Choroid plexus epithelial cell (primary cell): ENCODE measurements around the gene SERPINB5.

Experiments
- DNase-seq: peaks from one replicate; pipeline ENCODE4 v3.0.0-alpha.2; 2010; ENCODE audit warnings: low read depth
- H3K4me3 ChIP-seq: 2 replicates; pipeline ENCODE4 v1.5.1; 2011; ENCODE audit warnings: low read depth, mild to moderate bottlenecking, control low read depth, low read length, moderate library complexity
- TF ChIP-seq, protein P1 (sequence below): conservative IDR thresholded peaks from 2 replicates; pipeline ENCODE4 v1.5.1; 2011; ENCODE audit warnings: low read depth, mild to moderate bottlenecking, control low read depth, inconsistent platforms, low read length, moderate library complexity

The SERPINB5 gene

DNA sequence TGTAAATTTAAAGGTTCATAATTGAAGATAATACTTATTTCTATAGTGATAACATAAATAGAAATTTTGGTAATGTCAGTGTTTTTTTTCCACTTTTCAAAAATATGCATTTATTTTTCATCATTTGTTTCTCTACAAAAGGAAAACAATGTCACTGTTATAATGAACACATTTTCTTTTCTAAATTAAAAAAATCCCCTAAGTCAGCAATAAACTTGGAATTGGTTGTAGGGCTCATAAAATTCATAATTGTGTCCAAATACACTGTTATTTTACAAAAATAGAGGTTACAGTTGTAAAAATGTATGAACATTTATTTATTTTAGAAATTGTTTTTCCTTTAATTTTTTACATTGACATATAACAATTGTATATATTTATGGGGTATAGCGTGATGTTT lies 39.0 kb downstream of the SERPINB5 start:
- DNase-seq: no peak
- TF ChIP-seq, protein P1, sequence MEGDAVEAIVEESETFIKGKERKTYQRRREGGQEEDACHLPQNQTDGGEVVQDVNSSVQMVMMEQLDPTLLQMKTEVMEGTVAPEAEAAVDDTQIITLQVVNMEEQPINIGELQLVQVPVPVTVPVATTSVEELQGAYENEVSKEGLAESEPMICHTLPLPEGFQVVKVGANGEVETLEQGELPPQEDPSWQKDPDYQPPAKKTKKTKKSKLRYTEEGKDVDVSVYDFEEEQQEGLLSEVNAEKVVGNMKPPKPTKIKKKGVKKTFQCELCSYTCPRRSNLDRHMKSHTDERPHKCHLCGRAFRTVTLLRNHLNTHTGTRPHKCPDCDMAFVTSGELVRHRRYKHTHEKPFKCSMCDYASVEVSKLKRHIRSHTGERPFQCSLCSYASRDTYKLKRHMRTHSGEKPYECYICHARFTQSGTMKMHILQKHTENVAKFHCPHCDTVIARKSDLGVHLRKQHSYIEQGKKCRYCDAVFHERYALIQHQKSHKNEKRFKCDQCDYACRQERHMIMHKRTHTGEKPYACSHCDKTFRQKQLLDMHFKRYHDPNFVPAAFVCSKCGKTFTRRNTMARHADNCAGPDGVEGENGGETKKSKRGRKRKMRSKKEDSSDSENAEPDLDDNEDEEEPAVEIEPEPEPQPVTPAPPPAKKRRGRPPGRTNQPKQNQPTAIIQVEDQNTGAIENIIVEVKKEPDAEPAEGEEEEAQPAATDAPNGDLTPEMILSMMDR: no peak
- no peak overlapping the region for H3K4me3 ChIP-seq

DNA sequence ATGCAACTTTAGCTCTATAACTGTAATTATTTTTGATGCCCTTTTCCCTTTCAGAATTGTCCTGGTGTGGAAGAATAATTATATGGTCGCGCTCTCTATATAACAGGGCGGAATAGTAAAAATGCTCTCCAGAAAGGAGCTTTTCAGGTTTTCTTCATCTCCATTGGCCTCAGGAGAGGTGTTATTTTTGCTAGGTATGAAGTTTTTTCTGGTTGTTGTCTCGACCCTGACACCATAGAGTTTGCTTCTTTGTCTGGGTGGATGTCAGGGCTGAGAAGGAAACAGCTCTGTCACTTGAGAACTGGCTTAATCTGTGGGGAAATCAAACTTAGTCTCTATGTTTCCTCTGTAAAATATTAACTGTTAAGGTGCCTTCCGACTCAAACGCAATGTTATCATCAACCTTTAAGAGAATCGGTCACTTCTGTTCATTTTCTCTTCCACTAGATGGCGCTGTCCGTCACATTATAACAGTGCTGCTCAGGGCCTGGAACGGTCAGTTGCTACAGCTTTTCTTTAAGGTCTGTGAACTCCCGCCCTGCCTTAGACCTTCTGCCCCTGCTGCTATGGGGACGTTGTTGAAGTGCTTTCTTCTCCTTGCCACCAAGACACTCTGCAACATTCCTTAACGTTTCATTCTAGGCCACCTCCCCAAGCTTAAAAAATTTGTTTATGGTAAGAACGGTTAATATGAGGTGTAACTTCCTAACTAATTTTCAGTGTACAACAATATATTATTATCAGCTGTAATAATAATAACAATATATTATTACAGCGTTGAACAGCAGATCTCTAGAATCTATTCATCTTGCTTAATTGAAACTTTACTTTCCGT lies 41.6 kb downstream of the SERPINB5 start:
- TF ChIP-seq, protein P1: peak; percentile 77
- peak; percentile 84 for DNase-seq
- H3K4me3 ChIP-seq: no peak overlapping the region

DNA sequence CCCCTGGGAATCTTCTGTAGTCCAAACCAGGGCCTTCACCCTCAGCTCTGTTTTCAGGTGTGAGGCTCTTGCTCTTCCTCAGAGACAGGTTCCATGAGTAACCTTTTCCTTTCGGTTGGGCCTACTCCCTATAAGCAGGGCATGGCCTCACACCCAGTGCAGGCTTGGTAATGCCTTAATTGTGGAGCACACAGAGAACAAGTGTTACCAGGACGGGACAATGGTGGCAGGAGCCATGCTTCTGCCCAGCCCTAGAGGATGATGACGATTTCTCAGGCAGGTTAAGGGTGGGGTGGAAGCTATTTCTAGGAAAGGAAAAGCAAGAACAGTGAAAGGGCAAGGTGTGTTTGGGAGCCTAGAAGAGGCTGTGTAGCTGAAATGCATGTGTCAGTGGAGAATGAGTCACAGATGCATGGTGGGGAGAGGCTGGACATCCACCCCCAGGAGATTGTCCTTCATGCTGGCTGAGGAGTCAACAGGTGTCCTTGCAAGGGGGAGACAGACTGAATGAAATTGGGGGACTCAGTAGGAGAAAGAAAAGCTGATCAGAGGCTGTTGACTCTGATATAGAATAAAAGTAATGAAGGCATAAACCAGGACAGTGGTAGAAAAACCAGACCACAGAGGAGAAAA lies 43.4 kb downstream of the SERPINB5 start:
- TF ChIP-seq, protein P1: no peak
- no peak overlapping the region for H3K4me3 ChIP-seq
- DNase-seq: no peak

DNA sequence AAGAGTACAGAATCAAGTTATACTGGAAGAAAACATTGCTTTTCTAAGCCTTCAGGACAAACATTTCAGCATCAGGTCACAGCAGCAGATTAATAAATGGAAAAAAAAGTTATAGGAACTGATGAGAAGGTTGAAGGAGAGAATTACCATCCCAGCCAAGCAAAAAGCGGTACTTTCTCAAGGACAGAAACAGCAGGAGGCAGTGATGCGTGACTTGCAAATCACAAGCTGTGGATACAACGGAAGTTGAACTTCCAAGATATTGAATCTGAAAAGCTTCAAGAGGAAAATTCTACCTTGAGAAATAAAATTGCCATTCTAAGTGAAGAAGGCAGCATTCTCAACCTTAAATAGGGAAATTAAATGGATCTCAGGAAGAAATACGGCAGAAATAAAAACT lies 46.9 kb downstream of the SERPINB5 start:
- H3K4me3 ChIP-seq: no peak overlapping the region
- peak; percentile 18 for DNase-seq
- TF ChIP-seq, protein P1: peak; percentile 2

DNA sequence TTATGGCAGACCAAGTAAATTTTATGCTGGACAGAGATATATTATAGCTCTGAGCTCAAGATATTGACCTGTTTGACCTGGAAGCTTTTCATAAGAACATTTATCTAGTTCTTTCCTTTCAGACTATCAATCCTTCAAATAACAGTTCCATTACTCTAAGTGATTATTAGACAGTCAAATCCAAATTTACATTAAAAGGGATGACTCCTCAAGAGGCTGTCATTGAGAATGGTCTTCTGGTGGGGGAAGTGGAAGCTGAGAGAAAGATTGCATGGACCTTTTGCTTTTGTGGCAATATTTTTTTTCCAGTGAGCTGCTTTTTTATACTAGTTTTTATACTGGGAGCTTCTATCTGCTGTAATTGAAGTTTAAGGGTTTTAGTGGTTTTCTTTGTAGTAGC lies 50.5 kb downstream of the SERPINB5 start:
- no peak overlapping the region for H3K4me3 ChIP-seq
- DNase-seq: no peak
- TF ChIP-seq, protein P1: no peak

DNA sequence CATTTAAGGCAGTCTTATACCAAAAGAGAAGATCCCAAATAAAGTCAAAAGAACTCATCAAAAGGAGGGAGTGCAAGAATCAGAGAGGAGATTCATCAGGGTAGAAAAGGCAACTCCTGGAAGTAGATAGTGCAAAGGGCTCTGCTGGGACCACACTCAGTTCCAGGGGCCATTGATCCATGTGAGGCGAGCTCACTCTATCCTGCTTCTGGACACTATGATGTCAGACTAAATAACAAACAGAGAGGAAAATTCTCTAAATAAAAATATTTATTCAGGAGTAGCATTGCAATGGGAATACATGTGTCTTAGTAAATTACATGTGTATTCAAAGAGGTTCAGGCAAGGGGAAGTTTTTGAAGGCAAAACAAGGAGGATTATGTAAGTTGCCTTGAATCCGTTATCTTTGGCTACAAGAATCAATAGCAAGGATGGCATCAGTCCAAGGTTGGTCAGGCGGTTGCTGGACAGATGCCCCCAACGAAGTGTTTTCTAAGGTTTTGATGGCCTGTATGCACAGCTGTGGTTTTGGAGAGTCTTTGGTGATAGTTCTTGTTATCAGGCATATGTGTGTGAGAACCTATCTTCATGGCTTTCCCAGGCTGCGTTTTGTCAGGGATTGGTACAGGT lies 52.2 kb downstream of the SERPINB5 start:
- no peak for DNase-seq
- H3K4me3 ChIP-seq: no peak overlapping the region
- TF ChIP-seq, protein P1: no peak

DNA sequence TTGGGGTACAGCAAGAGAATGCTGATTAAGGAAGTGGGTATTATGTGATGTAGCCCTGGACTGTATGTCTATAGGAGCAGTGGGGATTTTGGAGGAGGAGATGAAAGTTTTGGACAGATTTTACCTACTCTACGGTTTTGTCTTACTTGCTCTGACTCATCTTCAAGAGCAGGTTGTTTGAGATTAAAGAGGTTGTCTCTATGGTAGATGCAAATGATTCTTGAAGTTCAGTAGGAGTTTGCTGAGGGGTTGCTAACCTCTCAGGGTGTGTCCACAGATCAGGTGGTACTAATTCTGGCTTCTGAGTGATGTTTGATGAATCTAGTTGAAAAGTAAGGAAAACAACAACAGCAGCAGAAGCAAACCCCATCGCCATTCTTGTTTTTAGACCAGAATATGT lies 55.7 kb downstream of the SERPINB5 start:
- TF ChIP-seq, protein P1: no peak
- no peak overlapping the region for H3K4me3 ChIP-seq
- no peak for DNase-seq
